Measurements from ENCODE around the gene LRP11.
"Not testable (repeated sequence)": the region's sequence is repeated elsewhere in the genome, so short reads cannot be mapped to it uniquely, and the experiment has no call there.

Gene LRP11

GRCh38 chr6:149848343-149848742 is 15.8 kb downstream of the LRP11 start:
- not testable (repeated sequence) for DNase-seq (ENCODE audit: low spot score)

GRCh38 chr6:149847939-149848267 is 16.3 kb downstream of the LRP11 start:
- DNase-seq (ENCODE audit: low spot score): no peak

- DNase-seq (ENCODE audit: low spot score): peak; percentile 58
Observed at GRCh38 chr6:149846321-149846720, 17.8 kb downstream of the LRP11 start.

GRCh38 chr6:149845549-149845948 is 18.6 kb downstream of the LRP11 start:
- DNase-seq (ENCODE audit: low spot score): no peak

GRCh38 chr6:149844480-149844879 is 19.7 kb downstream of the LRP11 start:
- DNase-seq (ENCODE audit: low spot score): no peak

GRCh38 chr6:149844036-149844435 is 20.1 kb downstream of the LRP11 start:
- not testable (repeated sequence) for DNase-seq (ENCODE audit: low spot score)

GRCh38 chr6:149843051-149843633 is 21.0 kb downstream of the LRP11 start:
- no peak for DNase-seq (ENCODE audit: low spot score)

- no peak for DNase-seq (ENCODE audit: low spot score)
Observed at GRCh38 chr6:149842331-149842730, 21.8 kb downstream of the LRP11 start.

GRCh38 chr6:149840345-149841075 is 23.6 kb downstream of the LRP11 start:
- peak; percentile 89 for DNase-seq (ENCODE audit: low spot score)

GRCh38 chr6:149834513-149835481 is 29.4 kb downstream of the LRP11 start:
- peak; percentile 30 for DNase-seq (ENCODE audit: low spot score)

- no peak for DNase-seq (ENCODE audit: low spot score)
Observed at GRCh38 chr6:149833651-149834050, 30.5 kb downstream of the LRP11 start.

- DNase-seq (ENCODE audit: low spot score): no peak
Observed at GRCh38 chr6:149831308-149831820, 32.8 kb downstream of the LRP11 start.

GRCh38 chr6:149830731-149831307 is 33.3 kb downstream of the LRP11 start:
- peak; percentile 49 for DNase-seq (ENCODE audit: low spot score)

- no peak for DNase-seq (ENCODE audit: low spot score)
Observed at GRCh38 chr6:149825292-149825691, 38.9 kb downstream of the LRP11 start.

- no peak for DNase-seq (ENCODE audit: low spot score)
Observed at GRCh38 chr6:149823013-149823412, 41.1 kb downstream of the LRP11 start.

- DNase-seq (ENCODE audit: low spot score): no peak
Observed at GRCh38 chr6:149821492-149821891, 42.7 kb downstream of the LRP11 start.

- DNase-seq (ENCODE audit: low spot score): no peak
Observed at GRCh38 chr6:149820506-149820905, 43.7 kb downstream of the LRP11 start.

GRCh38 chr6:149815788-149816187 is 48.4 kb downstream of the LRP11 start:
- DNase-seq (ENCODE audit: low spot score): no peak

GRCh38 chr6:149813351-149813750 is 50.8 kb downstream of the LRP11 start:
- DNase-seq (ENCODE audit: low spot score): no peak

GRCh38 chr6:149809798-149810197 is 54.4 kb downstream of the LRP11 start:
- no peak for DNase-seq (ENCODE audit: low spot score)

GRCh38 chr6:149806127-149806526 is 58.0 kb downstream of the LRP11 start:
- DNase-seq (ENCODE audit: low spot score): no peak

GRCh38 chr6:149783551-149783950 is 80.6 kb downstream of the LRP11 start:
- DNase-seq (ENCODE audit: low spot score): no peak
